Activated naive CD4-positive, alpha-beta T cell (primary cell): ENCODE data around the gene FNBP1L.
"Not testable (repeated sequence)": the region's sequence is repeated elsewhere in the genome, so short reads cannot be mapped to it uniquely, and the experiment has no call there.

Source experiments
- DNase-seq, 4 experiments: peaks; one replicate each; lab custom pipeline; 2025; lab: John Stamatoyannopoulos, UW

The FNBP1L gene

DNA sequence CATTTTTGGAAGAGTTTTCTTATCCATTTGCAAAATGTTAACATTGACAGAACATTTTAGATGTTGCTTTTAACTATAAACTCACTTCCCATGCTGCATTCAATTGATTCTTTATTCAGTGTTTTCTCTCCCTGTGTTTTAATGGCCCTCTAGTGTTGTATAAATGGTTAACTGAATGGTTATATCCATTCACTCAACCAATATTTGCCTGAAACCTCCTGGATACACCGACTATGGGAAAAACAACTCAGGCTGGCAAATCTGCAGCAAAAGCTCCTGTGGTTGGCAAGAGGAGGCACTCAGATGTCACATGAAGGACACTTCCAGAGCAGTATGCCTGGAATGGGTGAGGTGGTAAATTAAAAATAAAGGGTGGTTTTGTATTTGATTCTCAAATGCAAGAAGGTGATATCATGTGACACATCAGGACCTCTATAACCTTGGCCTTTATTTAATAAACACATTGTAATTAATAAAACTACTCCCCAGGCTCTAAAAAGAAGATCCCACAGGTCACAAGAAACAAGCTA is 126.1 kb downstream of the FNBP1L start:
- DNase-seq, result no peak

GRCh38 chr1:93574511-93574910 is 126.6 kb downstream of the FNBP1L start:
- no peak for DNase-seq

DNA sequence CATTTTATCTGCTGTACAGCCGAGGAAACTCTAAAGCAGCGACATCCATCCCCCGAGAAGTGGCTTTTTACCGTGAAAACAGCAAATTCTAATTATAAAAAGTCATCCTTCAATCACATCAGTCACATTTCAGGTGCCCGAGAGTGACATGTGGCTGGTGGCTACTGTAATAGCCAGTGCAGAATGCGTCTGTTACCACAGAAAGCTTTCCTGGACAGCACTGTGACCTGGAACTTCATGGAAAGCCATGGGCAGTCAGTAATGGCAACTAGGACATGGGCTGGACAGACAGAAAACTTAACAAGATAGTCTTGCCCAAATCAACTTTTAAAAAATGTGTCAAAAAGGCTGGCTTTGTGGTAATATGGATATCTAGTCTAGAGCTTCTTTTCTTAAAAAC is 127.1 kb downstream of the FNBP1L start:
- DNase-seq, result no peak

- no peak for DNase-seq
Observed at GRCh38 chr1:93575621-93576284, 127.8 kb downstream of the FNBP1L start.

DNA sequence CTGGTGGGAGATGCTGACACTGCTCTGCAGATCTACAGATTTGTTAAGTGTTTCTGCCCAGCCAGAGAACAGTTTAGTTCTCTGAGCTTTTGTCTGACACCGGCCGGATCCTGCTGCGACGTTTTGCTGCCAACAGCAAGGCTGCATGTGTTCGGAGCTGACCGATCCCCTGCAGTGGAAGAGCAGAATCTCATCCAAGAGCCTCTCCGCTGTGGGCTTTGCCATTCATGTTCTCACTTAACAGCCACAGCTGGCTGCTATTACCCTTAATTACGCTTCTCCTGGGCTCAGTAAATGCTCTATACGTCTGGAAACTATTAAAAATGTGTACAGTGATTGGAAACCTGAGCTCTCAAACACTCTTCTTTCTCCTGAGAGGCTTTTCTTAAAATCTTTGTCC is 128.4 kb downstream of the FNBP1L start:
- no peak for DNase-seq

DNA sequence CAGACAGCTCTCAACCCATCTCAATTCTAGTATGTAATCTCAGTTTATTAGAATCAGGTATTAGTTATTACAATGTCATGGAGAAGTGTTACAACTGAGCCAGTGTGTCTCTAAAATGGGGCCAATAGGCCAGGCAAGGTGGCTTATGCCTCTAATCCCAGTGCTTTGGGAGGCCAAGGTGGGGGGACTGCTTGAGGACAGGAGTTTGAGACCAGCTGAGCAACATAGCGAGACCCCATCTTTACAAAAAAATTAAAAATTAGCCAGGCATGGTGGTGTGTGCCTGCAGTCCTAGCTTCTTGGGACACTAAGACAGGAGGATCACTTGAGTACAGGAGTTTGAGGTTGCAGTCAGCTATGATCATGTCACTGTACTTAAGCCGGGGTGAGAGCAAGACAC is 128.8 kb downstream of the FNBP1L start:
- no peak for DNase-seq

GRCh38 chr1:93577536-93578432 is 129.9 kb downstream of the FNBP1L start:
- no peak for DNase-seq

- no peak for DNase-seq
Observed at GRCh38 chr1:93578433-93578830, 130.5 kb downstream of the FNBP1L start.

DNA sequence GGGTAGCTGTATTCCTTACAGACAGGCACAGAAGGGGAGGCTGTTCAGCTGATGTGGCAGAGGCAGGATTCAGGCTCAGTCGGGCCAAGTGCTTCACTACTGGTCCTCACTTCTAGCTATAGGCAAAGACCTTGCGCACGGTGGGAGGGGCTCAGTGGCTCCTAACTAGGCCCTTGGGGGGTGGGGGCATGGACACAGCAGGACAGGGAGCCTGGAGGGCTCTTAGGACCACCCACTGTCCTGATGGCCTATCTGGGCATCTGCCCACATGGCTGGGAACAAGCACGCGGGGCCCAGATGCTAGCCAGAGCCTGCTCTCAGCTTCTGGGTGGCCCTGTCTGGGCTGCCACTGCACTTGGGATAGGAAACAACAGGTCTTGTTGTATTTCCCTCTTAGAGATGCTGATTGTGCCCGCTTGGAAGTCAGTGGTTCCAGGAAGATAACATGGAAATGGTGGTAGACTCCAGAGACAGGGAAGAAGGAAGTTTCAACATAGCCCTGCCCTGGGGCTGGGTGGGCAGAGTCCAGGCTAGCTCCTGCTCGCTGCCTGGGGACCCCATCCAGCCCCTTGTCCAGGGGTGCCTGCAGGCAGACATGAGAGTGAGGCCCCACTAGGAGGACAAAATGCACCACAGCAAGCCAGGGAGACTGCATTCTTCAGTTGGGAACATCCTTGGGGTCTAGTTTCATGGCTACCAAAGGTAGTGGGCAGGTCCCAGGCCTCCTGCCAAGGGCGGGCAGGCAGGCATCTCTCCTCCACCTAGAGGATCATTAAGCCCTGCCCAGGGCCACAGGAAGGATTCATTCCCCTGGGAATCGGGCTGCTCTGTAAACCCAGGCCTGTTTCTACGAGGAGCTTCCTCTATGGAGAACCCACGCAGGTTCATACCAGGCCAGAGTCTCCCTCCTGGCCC is 131.2 kb downstream of the FNBP1L start:
- no peak for DNase-seq

DNA sequence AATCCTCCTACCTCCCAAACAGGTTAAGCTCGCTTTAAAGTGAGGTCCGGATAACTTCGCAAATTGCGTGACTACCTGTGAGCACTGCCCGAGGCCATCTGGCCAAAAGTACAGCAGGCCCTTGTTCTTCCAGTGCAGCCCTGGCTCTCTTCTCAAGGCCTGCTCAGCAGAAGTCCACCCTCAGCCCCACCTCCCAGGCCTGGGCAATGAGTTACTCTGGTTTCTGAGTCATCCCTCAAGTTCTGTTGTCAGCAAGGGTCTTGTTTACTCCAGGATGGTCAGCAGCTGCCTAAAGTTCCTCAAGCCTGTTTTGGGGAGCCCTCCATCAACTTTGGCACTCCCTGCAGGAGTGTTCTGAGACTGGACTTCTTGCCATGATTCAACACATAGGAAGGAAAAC is 132.0 kb downstream of the FNBP1L start:
- no peak for DNase-seq

DNA sequence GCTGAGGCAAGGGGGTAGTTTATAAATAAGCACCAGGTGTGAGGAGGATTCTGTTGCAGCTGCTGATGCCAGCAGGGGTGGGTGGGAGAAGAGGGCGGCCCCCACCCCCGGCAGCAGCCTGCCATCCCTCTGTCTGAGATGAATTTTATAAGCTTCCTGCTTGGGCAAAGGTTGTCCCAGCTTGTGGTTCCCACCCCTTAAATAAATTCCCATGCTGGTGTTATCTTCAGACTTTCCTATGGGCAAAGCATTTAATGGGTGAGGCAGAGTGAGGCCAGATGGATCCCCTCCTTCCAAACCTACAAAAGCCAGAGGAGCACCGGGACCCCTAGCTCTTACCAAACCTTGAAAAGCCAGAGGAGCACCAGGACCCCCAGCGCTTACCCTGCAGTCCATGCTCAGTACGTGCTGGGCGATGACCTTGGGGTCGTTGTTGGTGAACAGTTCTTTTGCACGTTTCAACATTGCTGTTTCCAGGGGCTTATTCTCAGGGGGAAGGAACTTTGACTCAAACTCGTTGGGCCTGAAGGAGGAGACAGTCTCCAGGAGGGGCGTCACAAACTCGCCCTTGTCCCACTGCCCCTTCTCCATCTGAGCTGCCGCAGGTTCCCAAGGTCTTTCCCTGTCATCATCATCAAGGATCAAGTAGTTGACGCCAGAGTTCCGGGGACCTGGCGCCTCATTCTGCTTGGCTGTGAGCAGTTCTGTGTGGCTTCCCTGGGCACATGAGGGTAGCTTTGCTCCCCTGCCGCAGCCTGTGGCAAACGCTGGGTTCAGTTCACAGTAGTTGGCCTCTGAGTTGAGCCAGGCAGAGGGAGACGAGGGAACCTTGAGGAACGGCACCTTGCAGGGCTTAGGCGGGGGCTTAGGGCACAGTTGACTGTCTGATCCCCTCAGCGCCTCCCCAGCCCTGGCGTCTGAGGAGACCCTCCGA is 134.3 kb downstream of the FNBP1L start:
- DNase-seq, result no peak

DNA sequence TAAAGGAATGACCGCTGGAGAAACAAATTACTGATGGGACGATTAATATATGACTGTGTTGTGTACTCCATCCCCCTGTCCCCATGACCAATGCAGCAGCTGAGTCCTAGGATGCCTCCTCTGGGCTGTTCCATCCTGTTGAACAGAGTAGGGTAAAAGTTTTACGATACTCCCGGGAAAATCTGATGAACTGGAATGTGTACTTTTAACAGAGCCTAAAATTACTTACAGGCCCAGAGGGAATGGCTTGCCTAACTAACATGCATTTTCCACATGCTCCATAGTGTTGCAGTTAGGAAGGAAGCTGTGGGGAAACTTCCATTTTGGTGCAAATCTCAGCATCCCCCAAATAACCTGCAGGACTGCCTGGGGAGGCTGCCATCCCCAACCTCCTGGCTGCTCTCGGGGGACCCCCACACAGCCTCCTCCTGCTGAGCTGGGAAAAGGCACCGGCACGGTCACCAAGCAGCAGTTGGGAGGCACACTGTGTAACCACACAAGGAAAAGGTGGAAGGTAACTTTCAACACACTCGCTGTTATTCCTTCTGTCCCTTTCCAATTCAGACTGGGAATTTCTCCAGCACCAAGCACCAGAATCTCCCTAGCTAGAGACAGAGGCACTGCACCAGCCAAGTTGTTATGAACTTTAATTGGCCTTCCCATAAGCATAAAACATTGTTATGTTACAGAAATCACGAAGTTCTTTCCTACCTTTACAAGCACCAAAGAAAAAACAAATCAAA is 136.5 kb downstream of the FNBP1L start:
- no peak for DNase-seq

GRCh38 chr1:93585059-93585966 is 137.4 kb downstream of the FNBP1L start:
- no peak for DNase-seq

- DNase-seq, result no peak
Observed at GRCh38 chr1:93587354-93587753, 139.4 kb downstream of the FNBP1L start.

DNA sequence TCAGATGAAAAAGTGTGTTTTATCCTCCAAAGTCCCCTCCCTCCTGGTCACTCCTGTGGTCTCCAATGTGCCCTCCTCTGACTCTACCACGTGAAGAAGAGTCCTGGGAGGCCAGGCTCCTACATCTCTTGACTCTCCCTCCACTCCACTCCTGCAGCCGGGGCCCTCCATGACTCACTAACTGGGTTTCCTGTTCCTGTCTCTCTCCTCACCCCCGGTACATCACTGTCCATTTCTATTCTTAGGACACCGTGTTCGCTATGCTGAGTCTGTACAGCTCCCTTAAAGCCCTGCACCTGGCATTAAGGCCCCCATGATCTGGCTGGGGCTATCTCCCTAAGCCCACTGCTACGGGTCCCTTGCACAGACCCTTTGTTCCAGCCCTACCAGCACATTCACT is 140.3 kb downstream of the FNBP1L start:
- no peak for DNase-seq

DNA sequence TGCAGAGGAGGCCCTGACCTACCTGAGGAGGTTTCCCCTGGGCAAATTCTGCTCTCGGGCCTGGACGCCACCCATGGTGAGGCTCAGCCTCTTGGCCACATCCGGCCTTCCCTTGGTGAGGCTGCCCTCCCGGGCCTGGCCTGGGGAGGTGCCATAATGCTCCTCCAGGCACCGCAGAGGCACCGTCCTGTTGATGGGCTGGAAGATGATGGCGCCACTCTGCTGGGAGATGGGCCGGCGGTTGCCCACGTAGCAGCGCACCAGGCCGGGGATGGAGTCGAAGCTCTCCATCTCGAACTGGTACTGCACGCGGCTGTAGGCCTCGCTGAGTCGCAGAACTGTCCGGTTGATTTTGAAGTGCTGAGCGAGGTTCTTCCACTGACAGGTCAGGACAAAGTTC is 141.0 kb downstream of the FNBP1L start:
- no peak for DNase-seq

GRCh38 chr1:93591291-93591675 is 143.4 kb downstream of the FNBP1L start:
- DNase-seq, result not testable (repeated sequence)

DNA sequence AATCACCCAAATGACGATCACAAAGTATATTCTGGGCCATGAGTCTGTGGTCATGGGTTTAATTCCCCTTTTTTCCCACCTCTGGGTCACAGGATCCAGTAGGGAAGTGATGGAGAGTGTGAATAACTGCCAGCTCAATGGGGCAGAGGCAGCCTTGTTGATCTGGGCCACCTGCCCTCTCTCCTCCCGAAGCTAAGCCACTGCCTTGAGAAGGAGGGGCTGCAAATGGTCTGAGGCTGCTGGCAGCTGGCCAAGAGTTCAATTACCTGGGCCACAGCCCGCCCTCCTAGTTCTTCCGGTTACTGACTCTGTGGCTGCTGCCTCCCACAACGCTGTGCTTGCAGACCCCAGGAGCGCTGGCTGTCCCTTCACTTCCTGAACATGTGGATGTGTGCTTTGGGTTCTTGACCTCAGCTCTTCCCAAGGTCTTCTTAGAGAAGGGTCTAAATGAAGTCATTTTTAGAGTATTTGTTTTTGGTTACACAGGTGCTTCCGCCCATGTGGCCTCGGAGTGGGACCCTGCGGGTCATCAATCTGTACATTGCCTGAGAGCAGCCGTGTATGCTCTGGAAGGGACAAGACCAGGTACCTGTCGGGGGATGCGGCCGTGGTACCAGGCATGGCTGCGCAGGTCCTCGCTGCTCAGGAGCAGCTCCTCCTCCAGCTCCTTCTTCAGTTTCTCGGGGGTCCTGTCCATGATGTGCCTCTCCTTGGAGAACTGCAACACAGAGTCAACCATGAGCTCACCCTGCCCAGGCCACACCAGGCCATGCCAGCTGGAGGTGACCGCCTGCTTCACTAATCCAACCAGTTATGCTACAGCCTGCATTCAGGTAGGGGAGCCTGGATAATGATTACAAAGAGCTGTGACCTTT is 144.0 kb downstream of the FNBP1L start:
- no peak for DNase-seq
